GM21423 (cell line): Measurements from ENCODE around the gene FKBP5.
"Not testable (repeated sequence)": the region's sequence is repeated elsewhere in the genome, so short reads cannot be mapped to it uniquely, and the experiment has no call there.

Experiments used
- ATAC-seq: cut with Tn5 transposase; IDR thresholded peaks from one replicate; pipeline ENCODE4 v1.9.1; 2021; ENCODE audit warnings: mild to moderate bottlenecking, moderate library complexity; ENCODE audit not compliant: unreplicated experiment

The FKBP5 gene

DNA sequence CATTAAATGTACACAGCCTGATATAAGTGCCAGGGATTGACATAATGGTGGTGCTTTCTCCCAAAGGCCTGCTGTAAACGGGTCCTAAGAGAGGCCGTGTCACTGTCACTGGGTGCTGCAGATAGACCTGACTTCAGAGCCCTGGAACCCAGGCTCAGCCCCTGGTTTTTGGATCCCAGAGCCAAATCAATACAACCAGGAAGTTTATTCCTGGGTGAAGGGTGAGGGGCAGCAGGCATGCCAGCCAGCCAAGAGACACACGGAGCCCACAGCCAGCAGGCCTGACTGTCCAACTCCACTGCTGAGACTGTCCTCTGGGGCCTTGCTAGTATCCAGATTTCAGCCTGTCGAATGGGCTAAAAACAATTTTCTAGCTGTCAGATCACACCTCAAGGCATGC, 35.3 kb upstream of the FKBP5 start:
- ATAC-seq, result no peak

DNA sequence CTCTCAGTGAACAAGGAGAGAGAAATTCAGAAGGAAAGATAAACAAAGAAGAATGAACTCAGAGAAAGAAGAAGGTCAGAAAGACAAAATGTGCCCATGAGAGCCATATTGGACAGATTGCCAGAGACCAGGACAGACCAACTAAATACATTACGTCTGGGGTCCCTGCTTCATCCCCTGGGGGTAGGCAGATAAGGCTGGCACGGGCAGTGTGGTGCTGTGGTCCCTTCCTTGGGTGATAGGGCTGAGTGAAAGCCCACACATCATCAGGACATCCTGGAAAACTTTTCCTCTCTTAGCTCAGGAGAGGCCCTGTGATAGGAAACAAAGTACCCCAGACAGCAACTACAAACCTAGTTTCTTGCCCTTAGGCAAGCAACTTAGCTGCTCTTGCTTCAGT, 34.9 kb upstream of the FKBP5 start:
- no peak for ATAC-seq

DNA sequence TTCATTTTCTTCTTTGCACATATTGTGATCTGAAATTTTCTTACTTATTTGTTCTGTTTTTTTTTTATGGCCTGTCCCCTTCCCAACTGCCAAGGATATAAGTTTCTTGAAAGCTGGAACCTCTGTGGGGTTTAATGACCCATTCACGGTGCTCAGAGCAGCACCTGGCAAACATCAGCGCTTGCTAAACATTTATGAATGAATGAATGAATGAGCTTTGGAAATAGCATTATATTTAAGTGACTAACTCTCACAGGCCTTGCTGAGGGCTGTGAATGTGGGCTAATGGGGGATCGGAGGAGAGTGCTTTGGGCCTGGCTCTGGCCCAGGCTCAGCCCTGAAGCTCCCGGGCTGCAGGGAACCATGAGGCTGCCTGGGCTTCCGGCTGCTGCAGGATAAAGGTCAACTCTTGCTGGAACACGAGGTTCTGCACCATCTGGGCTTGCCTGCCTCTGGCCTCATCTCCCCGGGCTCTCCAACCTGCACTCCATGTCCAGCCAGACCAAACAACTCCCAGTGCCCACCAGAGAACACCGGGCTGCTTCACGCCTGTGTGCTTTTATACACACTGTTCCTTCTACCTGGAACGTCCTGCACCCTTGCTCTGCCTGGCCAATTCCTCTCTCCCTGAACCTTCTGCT, 33.5 kb upstream of the FKBP5 start:
- ATAC-seq, result no peak

DNA sequence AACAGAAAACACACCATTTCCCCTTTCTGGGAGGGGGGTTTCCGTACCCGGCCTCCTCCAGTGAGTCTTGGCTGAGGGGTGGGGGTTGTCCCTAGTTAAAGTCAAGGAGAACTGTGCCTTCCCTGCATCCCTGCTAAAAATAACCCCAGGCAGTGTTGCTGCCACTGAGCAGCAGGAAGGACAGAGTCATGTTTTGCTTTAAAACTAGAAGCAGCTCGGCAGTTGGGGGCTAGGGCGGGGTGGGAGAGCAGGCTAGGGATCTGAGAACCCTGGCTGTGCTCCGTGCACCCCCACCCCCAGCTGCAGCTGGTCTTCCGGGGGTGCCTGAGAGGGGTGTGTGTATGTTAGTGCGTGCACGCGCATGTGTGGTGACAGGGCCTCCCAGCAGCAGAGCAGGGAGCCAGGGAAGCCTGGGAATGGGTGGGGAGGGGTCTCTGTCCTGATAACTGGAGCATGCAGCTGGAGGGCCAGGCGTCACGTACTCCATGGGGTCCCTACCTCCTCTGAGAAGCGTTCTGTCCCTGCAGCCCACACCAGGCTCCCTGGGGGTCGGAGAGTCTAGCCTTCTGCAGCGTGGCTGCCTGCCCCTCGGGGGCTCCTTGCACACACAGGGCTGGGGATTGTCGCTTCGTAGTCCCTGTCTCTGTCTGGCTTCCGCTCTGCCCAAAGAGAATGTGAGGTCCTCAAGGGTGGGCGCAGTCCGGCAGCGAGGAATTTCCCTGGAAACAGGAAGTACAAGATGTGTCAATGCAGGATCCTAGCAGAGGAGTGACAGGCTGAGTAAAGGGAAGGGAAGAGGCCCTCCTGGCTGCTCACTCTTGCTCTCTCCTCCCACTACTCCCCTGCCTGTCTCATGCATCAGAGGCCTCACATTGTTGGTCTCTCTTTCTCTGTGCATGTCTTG, 31.4 kb upstream of the FKBP5 start:
- ATAC-seq, result peak; percentile 54

DNA sequence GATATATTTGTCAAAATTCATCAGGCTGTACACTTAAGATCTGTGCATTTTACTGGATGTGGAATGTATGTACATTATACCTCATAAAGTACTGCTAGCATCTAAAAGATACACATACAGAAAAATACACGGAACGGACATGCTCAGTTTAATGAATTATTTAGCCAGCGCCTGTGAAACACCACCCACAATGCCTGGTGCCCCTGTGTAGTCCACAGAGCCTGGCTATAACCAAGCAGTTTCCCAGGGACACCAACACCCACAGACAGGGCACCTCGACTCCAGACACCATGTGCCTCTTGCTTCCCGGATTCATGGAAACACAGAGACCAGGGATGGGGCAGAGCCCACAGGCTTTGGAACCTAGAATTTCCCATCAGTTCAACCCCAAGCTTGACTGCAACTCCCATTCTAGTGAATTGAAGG, 30.7 kb upstream of the FKBP5 start:
- peak; percentile 24 for ATAC-seq

DNA sequence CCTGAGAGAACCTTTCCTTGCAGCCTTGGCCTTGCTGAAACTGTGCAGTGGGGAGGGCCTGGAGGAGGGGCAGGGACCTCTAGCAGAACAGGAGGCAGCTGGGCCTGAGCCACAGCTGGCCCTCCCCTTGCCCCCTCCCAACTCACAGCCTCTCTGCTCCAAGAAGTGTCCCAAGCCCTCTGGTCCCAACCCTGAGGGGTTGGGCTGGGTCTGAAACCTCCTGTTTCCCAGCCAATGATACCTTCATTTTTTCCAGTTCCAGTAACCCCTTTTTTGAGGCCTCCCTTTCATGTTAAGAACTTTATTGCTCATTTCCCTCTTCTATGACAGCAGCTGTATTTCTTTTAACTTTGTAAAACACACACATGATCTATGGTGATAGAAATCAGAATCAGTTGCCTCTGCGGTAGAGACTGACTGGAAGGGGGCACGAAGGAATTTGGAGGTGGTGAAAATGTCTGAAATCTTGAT, 30.2 kb upstream of the FKBP5 start:
- ATAC-seq, result no peak

DNA sequence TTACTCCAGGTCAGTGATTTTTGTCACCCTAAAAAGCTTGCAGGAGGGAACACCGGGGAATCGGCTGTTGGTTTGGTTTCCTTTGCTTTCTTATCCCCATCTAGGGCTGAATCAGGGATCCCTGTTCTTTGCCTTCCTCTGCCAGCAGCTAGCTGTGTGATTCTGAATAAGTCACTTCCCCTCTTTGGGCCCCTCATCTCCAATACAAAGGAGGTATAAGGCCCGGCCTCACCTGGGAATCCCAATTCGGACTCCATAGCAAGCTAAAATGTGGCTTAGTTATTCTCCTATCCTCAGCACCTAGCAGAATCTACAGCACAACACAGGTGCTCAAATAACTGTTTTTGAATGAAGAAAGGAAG, 29.6 kb upstream of the FKBP5 start:
- ATAC-seq, result no peak

DNA sequence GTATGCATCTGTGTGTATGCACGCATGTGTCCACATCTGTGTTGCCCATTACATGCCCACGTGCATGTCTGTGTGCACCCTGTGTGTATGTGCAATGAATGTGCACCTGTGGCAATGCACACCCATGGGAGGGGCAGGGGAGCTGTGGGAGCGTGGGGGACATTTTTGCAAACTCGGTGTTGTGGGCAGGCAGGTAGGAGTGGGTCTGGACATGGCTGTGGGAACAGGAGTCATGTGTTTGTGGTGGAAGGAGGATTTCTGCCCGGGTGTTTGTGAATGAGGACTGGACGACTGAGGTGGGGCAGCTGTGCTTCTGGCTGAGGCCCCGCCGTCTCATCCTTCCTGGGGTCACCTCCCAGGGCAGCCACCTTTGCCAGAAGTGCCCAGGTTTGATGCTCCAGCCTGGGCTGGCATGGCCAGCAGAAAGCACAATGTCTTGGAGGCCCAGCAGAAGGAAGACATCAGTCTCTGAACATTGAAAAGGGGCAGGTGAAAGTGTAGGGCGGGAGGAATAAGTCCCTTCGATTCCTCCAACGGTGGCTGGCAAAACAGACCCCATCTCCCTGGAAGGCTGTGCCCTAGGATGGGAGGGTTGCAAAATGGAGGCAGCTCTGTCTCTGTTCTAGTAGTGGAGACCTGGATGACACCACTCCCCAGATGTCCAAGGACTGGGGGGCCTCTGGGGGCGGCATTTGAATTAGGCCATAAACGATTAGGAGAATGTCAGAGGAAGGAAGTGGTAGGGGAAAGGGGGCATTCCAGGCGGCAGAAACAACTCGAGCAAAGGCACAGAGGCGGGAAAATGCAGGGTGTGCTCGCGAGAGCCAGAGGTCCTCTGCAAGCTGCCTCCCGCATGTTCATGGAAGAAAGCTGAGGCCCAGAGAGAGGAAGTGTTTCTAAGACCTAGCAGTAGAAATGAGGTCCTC, 29.0 kb upstream of the FKBP5 start:
- no peak for ATAC-seq

DNA sequence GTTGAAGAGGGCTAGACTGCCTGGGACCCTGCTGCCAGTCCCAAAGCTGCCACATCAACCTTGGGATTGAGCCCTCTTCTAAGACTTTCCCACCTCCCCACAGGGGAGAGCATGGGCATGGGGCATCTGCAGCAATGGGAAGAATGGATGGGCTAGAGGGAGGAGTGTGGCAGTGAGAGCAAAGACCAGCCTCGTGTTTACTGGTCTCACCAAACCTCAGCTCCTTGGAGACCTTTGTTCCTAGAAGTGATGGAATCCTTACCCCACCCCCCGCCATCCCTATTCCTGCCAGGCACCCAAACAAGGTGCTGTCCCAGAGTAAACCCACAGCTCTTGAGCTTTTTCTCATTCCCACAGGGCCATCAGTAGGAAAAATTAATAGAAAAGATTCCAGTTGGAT, 28.1 kb upstream of the FKBP5 start:
- ATAC-seq, result no peak

DNA sequence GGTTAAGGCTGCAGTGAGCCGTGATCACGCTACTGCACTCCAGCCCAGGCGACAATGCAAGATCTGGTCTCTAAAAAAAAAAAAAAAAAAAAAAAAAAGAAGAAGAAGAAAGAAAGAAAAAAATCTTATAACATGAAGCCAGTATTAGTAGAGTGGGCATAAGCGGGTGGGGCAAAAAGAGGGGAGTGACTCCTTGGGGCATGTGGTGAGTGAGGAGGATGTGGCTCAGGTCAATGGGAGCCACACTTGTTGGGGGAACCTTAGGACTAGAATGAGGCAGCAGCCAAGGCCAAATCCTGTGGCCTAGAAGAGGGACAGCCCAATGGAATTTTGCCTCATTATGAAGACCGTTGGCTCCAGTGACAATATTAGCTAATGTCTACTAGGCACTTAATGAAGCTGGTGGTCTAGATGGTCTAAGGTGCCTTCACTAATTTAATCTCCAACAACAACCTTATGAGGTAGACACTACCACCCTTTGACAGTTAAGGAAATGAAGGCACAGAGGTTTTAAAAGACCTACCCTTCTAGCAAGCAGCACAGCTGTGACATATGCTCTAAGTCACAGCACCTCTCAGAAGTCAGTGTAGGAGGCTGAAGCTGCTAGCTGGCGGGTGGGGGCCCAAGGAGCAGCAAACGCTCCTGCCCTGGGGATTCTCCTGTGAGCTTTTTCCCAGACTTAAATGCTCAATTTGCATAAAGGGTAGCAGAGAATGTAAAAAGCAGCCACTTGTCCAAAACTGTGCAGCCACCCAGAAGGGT, 24.5 kb upstream of the FKBP5 start:
- no peak for ATAC-seq

DNA sequence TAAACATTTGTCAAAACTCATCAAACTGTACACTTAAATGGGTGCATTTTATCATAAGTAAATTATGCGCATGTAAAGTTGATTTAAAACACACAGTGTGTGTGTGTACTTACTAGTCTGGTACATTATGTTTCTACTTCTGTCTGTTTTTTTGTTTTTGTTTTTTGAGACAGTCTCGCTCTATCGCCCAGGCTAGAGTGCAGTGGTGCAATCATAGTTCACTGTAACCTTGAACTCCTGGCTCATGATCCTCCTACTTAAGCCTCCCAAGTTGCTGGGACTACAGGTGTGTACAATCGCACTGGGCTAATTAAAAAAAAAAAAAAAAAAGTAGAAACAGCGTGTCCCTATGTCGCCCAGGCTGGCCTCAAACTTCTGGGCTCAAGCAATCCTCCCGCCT, 23.0 kb upstream of the FKBP5 start:
- no peak for ATAC-seq

DNA sequence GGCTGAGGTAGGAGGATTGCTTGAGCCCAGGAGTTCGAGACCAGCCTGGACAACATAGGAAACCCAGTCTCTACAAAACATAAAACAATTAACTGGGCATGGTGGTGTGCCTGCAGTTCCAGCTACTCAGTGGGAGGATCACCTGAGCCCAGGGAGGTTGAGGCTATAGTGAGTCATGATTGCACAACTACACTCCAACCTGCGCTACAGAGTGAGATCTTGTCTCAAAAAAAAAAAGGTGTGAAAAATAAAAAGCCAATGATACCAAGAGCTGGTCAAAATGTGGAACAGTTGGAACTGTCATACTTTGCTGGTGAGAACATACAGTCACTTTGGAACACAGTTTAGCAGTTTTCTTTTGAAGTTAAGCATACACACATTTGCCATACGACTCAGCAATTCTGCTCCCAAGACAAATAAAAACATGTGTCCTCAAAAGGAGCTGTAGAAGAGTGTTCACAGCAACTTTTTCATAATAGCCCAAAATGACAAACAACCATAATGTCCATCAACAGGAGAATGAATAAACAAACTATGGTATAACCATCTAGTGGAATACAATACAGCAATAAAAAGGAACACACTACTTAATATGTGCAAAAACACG, 21.6 kb upstream of the FKBP5 start:
- no peak for ATAC-seq

DNA sequence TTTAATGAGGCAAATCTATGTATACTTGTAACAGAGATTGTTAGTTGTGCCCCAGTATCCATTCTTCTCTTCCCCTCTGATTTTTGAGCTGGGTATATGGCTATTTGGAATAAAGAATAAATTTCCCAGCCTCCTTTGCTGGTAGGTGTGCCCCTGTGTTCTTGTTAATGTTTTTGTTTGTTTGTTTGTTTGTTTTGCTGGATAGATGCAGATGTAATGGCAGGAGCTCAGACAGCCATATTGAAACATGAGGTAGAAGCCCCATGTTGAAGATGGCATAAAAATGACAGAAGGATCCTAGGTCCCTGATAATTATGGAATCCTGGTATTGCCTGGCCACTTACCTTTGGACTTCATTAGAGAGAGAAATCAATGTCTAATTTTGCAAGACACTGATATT, 19.9 kb upstream of the FKBP5 start:
- no peak for ATAC-seq

DNA sequence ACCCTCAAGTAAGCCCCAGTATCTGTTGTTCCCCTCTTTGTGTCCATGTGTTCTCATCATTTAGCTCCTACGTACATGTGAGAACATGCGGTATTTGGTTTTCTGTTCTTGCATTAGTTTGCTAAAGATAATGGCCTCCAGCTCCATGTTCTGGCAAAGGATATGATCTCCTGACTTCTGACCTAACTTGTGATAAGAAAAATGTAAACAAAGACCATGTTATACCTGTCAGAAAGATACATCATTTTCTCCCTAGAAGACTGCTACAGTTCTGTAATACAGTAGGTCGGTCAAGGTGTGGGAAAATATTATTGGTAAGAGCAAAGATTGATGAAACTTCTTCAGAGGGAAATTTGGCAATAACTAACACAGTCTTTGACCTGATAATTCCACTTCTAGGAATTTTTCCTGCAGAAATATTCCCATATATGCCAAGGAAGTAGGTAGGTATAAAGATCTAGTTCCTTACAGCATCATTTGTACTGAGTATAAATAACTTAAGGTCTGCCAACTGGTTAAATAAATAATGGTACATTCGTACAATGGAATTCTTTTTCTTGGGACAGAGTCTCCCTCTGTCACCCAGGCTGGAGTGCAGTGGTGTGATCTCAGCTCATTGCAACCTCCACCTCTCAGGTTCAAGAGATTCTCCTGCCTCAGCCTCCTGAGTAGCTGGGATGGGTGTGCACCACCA, 19.1 kb upstream of the FKBP5 start:
- no peak for ATAC-seq

DNA sequence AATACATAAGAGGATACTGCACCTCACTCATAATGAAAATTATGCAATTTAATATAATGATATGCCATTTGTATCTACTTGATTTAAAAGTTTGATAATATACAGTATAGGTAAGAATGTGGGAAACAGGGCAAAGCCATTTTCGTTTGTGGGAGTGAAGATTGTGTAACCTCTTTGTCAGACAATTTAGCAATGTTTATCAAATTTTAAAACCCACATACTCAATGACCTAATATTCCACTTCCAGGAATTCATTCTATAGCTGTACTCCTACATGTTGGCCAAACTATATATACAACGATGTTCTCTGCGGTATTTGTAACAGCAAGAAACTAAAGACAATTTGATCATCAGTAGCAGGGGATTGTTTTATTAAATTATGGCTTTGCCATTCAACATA, 17.8 kb upstream of the FKBP5 start:
- ATAC-seq, result no peak

DNA sequence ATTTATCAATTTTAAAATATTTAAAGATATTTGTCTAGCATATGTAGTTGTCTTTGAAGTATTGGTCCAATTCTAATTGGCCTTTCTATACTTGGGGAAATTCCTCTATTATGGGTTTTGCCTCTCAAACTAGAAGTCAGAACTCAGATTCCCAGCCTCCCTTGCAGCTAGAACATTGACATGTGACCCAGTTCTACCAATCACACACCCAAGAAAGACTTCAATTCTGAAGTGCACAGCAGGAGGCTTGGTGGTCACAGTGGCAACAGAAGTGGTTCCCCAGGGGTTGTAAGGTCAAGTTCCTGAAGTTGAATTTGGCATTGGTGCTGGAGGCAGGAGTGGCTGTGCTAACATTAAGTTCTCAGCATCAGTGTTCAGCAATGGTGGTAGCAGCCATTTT, 14.8 kb upstream of the FKBP5 start:
- no peak for ATAC-seq

DNA sequence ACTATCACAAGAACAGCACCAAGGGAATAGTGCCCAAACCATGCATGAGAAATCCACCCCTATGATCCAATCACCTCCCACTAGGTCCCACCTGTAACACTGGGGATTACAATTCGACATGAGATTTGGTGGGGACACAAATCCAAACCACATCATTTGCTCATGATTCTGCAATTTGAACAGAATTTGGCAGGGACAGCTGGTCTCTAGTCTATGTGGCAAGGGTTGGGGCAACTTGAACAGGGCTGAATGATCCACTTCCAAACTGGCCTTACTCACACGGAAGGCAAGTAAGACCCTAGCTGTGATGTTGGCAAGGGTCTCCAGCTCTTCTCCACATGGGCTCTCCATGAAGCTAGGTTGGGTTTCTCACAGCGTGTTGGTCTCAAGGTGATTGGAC, 10.1 kb upstream of the FKBP5 start:
- ATAC-seq, result no peak

DNA sequence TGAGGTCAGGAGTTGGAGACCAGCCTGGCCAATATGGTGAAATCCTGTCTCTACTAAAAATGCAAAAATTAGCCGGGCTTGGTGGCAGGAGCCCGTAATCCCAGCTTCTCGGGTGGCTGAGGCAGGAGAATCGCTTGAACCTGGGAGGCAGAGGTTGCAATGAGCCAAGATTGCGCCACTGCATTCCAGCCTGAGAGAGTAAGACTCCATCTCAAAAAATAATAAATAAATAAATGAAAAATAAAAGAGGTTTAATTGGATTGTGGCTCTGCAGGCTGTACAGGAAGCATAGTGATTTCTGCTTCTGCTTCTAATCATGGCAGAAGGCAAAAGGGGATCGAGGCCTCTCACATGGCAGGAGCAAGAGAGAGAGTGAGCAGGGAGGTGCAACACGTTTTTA, 9.7 kb upstream of the FKBP5 start:
- not testable (repeated sequence) for ATAC-seq

DNA sequence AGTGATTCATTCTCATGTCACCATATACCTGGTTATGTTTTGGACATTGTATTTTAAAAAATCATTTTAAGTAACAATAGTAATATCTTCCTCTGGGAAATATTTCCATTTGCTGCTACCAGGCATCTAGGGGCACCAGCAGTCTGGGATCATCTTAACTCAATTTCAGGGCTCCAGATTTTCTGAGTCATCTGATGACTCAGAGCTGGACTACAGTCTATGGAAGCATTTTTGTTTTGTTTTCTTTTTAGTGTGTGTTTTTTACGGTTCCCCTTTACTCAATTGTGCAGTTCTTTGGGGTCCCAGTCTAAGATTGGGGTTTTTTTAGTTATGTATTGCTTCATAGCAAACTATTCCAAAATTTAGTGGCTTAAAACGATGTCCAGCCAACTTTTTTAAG, 5.7 kb upstream of the FKBP5 start:
- no peak for ATAC-seq
